ENCODE results near the gene SYT9. TPM values are rescaled to one million over a fixed set of nuclear protein-coding genes. Genes with fewer than 3 reads are reported as not detected.

SYT9 gene
- total and polyA plus RNA-seq, 9 of the 15 experiments (the other 6 are each of a cell fraction or from before 2014, with no cell fraction given): 0.01 TPM; not detected in 8

GRCh38 chr11:7462706-7463105 lies 211.0 kb downstream of the SYT9 start:
- Histone ChIP-seq H3K9me3 (replicated peaks; ENCODE audit: control insufficient read depth, insufficient read depth, low read depth, low read length) (no peaks in the 10 kb centered on the region), H2AFZ (ENCODE audit: low read depth, low read length) (no peak overlapping the region), H3K36me3 (ENCODE audit: control insufficient read depth, insufficient read depth, low read length) (no peaks in the 10 kb centered on the region), H3K27me3 (ENCODE audit: control insufficient read depth in 2 of 2, insufficient read depth in 2 of 2, low read length in 2 of 2) (peaks cover 0 to 2% of the 10 kb centered on the region in 2 experiments; a peak in 1 of 5 replicates), H3K79me2 (ENCODE audit: control insufficient read depth, insufficient read depth, low read length) (no peaks in the 10 kb centered on the region), H3K4me2 (ENCODE audit: insufficient read depth, low read length) (no peak overlapping the region), H3K9ac (ENCODE audit: insufficient read depth in 1 of 2, low read depth in 2 of 2, low read length in 2 of 2) (no peak overlapping the region), H3K4me3 (no peak overlapping the region), H4K20me1 (replicated peaks; ENCODE audit: control insufficient read depth, insufficient read depth, low read length) (no peaks in the 10 kb centered on the region), H3K9me1 (ENCODE audit: control insufficient read depth, insufficient read depth, low read length) (no peaks in the 10 kb centered on the region), H3K27ac (ENCODE audit: extremely low read depth, low read depth, low read length) (no peak overlapping the region), H3K4me1 (replicated peaks in 1 of 2; ENCODE audit: control insufficient read depth in 2 of 2, insufficient read depth in 2 of 2, low read length in 2 of 2) (no peaks in the 10 kb centered on the region)
- DNase-seq (ENCODE audit: extremely low read depth in 1 of 4, low spot score in 3 of 4) (no peak), FAIRE-seq (no peak), ATAC-seq (no peak)
- WGBS (ENCODE audit: insufficient coverage, low coverage, missing lambda C conversion rate): 0% methylated on average over 1 of the region's 1 CpG
- in situ Hi-C loops (cut with MboI): no loop called here
- no peak for TF ChIP-seq TCF15 (CRISPR knock-in tag; IDR thresholded peaks at IDR 0.05)
- no peak for TF ChIP-seq ZNF184 (CRISPR knock-in tag; IDR thresholded peaks at IDR 0.05)
- no peak for TF ChIP-seq ZNF57 (CRISPR knock-in tag; IDR thresholded peaks at IDR 0.05)
- no peak for TF ChIP-seq ETV1 (tag; conservative IDR thresholded peaks at IDR 0.05; ENCODE audit: low read depth)
- TF ChIP-seq ZNF282 (CRISPR knock-in tag; IDR thresholded peaks at IDR 0.05): no peak
- TF ChIP-seq ZNF449 (CRISPR knock-in tag; IDR thresholded peaks at IDR 0.05): no peak
- TF ChIP-seq HINFP (tag; conservative IDR thresholded peaks at IDR 0.05; ENCODE audit: low read depth): no peak
- no peak for TF ChIP-seq STAT5A (IDR thresholded peaks at IDR 0.05; ENCODE audit: borderline replicate concordance, low read length)
- TF ChIP-seq ELF1 (tag; IDR thresholded peaks at IDR 0.05): no peak
- TF ChIP-seq ZNF140 (CRISPR knock-in tag; IDR thresholded peaks at IDR 0.05): no peak
- TF ChIP-seq NELFE (IDR thresholded peaks at IDR 0.05; ENCODE audit: insufficient read depth, insufficient read length): no peak
- no peak for TF ChIP-seq DMBX1 (CRISPR knock-in tag; IDR thresholded peaks at IDR 0.05; ENCODE audit: borderline replicate concordance)
- BruUV-seq (replicated peaks): no TSS peak
- ChIA-PET POLR2A (interaction anchor here (0.6 kb wide), 1 partner anchor 1209 kb away, joined by 3 read pairs; no protein-coding TSS in a partner anchor), CTCF (ENCODE audit: low intra/inter-chr PET ratio) (interaction anchor here (0.6 kb wide), 1 partner anchor 9 kb away, joined by 5 read pairs; no protein-coding TSS in a partner anchor)
- intact Hi-C loops (cut with micrococcal nuclease): no loop called here
